Endothelial cell of umbilical vein (primary cell): Measurements from ENCODE around the gene SYCP3. TPM values are rescaled to one million over a fixed set of nuclear protein-coding genes. Genes with fewer than 3 reads are reported as not detected.

ENCODE experiments used
- BruUV-seq: library from RNA; stranded (reverse); fragments of 400-500 nt; replicated peaks from 2 replicates; lab custom pipeline; 2021; lab: Mats Ljungman, UMichigan
- CTCF ChIA-PET: fragments of 300-600, 350-600 bp; sonication (Branson Sonifier 250); formaldehyde crosslinking; loops from one replicate; lab custom pipeline; 2021; ENCODE audit warnings: antibody characterized with exemption, inconsistent platforms; lab: Charles Lee
- POLR2A ChIA-PET: fragments of 300-600, 350-600 bp; sonication (Branson Sonifier 250); formaldehyde crosslinking; loops from one replicate; lab custom pipeline; 2021; ENCODE audit warnings: antibody characterized with exemption, inconsistent platforms; lab: Charles Lee
- DNase-seq: peaks from one replicate; pipeline ENCODE4 v3.0.0-alpha.2; 2011; ENCODE audit warnings: low read depth, low spot score
- FAIRE-seq: peaks from 2 replicates; lab custom pipeline; 2011; peaks lifted over from hg19 to GRCh38; lab: Jason Lieb, UNC
- H2AFZ ChIP-seq: 2 replicates; pipeline ENCODE4 v1.6.0; 2012; ENCODE audit warnings: low read depth, low read length, control low read depth, inconsistent platforms
- H3K27ac ChIP-seq: 2 replicates; pipeline ENCODE4 v1.5.1; 2011; ENCODE audit warnings: low read depth, mild to moderate bottlenecking, control low read depth, low read length, moderate library complexity; ENCODE audit not compliant: insufficient read depth
- H3K27me3 ChIP-seq, 2 experiments: 2 replicates each; pipeline versions ENCODE4 v1.6.0 to v1.6.1; 2011; ENCODE audit warnings: low read length in 2 of 2, mixed read lengths in 1 of 2; ENCODE audit not compliant: control insufficient read depth in 2 of 2, insufficient read depth in 2 of 2
- H3K36me3 ChIP-seq, 2 experiments: 2 replicates in 1 of 2; 3 replicates in 1 of 2; pipeline ENCODE4 v1.5.1; 2011; ENCODE audit warnings: low read length in 2 of 2, mild to moderate bottlenecking in 1 of 2, moderate library complexity in 1 of 2; ENCODE audit not compliant: control insufficient read depth in 2 of 2, insufficient read depth in 2 of 2; ENCODE audit errors: extremely low read depth in 1 of 2
- H3K4me1 ChIP-seq: 3 replicates; pipeline ENCODE4 v1.5.1; 2011; ENCODE audit warnings: mild to moderate bottlenecking, low read length; ENCODE audit not compliant: control insufficient read depth, insufficient read depth; ENCODE audit errors: extremely low read depth
- H3K4me2 ChIP-seq: 2 replicates; pipeline ENCODE4 v1.6.1; 2011; ENCODE audit warnings: low read length, control low read depth, mixed read lengths; ENCODE audit not compliant: insufficient read depth
- H3K4me3 ChIP-seq, 3 experiments: fragments of 200-600 bp in 1 of 3; sonication (generic), shearing (Covaris generic) in 1 of 3; replicated peaks in 1 of 3; 2 replicates each; pipeline ENCODE4 v1.5.1; 2011 to 2016; ENCODE audit warnings: control low read depth in 3 of 3, low read length in 3 of 3, mild to moderate bottlenecking in 2 of 3, inconsistent platforms in 1 of 3, low read depth in 1 of 3, moderate library complexity in 1 of 3; ENCODE audit not compliant: insufficient read depth in 1 of 3
- H3K79me2 ChIP-seq: 2 replicates; pipeline ENCODE4 v1.6.0; 2012; ENCODE audit warnings: low read length, inconsistent platforms; ENCODE audit not compliant: control insufficient read depth, insufficient read depth
- H3K9ac ChIP-seq: replicated peaks from 2 replicates; pipeline ENCODE3; 2011; ENCODE audit warnings: low read length, control low read depth; ENCODE audit not compliant: insufficient read depth; ENCODE audit errors: extremely low read depth
- H3K9me1 ChIP-seq: replicated peaks from 3 replicates; pipeline ENCODE4 v1.6.0; 2011; ENCODE audit warnings: mild to moderate bottlenecking, low read length; ENCODE audit not compliant: control insufficient read depth, insufficient read depth; ENCODE audit errors: extremely low read depth
- H3K9me3 ChIP-seq: replicated peaks from 2 replicates; pipeline ENCODE4 v1.5.1; 2012; ENCODE audit warnings: low read length, inconsistent platforms; ENCODE audit not compliant: control insufficient read depth, insufficient read depth
- H4K20me1 ChIP-seq: replicated peaks from 2 replicates; pipeline ENCODE3; 2011; ENCODE audit warnings: mild to moderate bottlenecking, low read length; ENCODE audit not compliant: control insufficient read depth, insufficient read depth; ENCODE audit errors: extremely low read depth
- CTCF ChIP-seq, 2 donors: IDR thresholded peaks; 1 replicate in 1 of 2; 2 replicates in 1 of 2; pipeline ENCODE4 v1.5.1; 2011; ENCODE audit warnings: low read length in 2 of 2, mild to moderate bottlenecking in 2 of 2, moderate library complexity in 2 of 2, control low read depth in 1 of 2, inconsistent platforms in 1 of 2, low read depth in 1 of 2; ENCODE audit not compliant: insufficient read depth in 1 of 2; ENCODE audit errors: extremely low read depth in 1 of 2
- EZH2 ChIP-seq: IDR thresholded peaks from 2 replicates; pipeline ENCODE4 v1.6.1; 2012; ENCODE audit warnings: borderline replicate concordance, low read depth, mild to moderate bottlenecking, moderate library complexity, low read length, inconsistent platforms; ENCODE audit not compliant: severe bottlenecking
- FOS ChIP-seq: IDR thresholded peaks from 2 replicates; pipeline ENCODE4 v1.6.1; 2011; ENCODE audit warnings: mild to moderate bottlenecking, low read length, moderate library complexity, borderline replicate concordance; ENCODE audit not compliant: insufficient read depth
- GATA2 ChIP-seq: IDR thresholded peaks from 2 replicates; pipeline ENCODE4 v1.7.0; 2011; ENCODE audit warnings: low read depth, mild to moderate bottlenecking, moderate library complexity, mixed read lengths, low read length; ENCODE audit not compliant: insufficient read length, insufficient read depth
- JUN ChIP-seq: IDR thresholded peaks from 2 replicates; pipeline ENCODE4 v1.6.1; 2011; ENCODE audit warnings: borderline replicate concordance, low read depth; ENCODE audit not compliant: insufficient read length, insufficient read depth
- MAX ChIP-seq: IDR thresholded peaks from 2 replicates; pipeline ENCODE4 v1.6.1; 2011; ENCODE audit not compliant: insufficient read depth, insufficient read length
- MYC ChIP-seq: IDR thresholded peaks from one replicate; pipeline ENCODE4 v1.6.1; 2011; ENCODE audit warnings: mild to moderate bottlenecking, low read depth, low read length
- POLR2A ChIP-seq: IDR thresholded peaks from 2 replicates; pipeline ENCODE4 v1.6.1; 2012; ENCODE audit warnings: low read depth, mild to moderate bottlenecking, control low read depth, low read length
- POLR2AphosphoS5 ChIP-seq: IDR thresholded peaks from 2 replicates; pipeline ENCODE4 v1.6.1; 2012; ENCODE audit warnings: low read depth, mild to moderate bottlenecking, control low read depth, low read length, moderate library complexity; ENCODE audit not compliant: insufficient read depth
- dilution Hi-C: fragments of 300-500 bp; cut with MboI; formaldehyde crosslinking; loops from one replicate; pipeline ENCODE4 v1.15.0; 2019; ENCODE audit warnings: low sequenced_read_pairs; ENCODE audit not compliant: extremely low pct_ligation_motif_present
- intact Hi-C: fragments of 100-400 bp; cut with micrococcal nuclease; formaldehyde crosslinking; loops from one replicate; pipeline ENCODE4 v1.10.0; 2022
- polyA plus RNA-seq, 4 experiments: library from polyadenylated mRNA; depleted of rRNA in 3 of 4; stranded (reverse) in 3 of 4; unstranded in 1 of 4; fragments of >200 nt; gene quantifications; 2 replicates each; pipeline versions ENCODE4 v1.2.1 to v1.2.3, GENCODE V29; 2011 to 2012; ENCODE audit warnings: missing spikeins in 1 of 4
- total RNA-seq: library from RNA; stranded (reverse); gene quantifications from 2 replicates; pipeline ENCODE4 v1.2.3, GENCODE V29; 2021

SYCP3 gene
- total and polyA plus RNA-seq, 2 donors (not counting 3 experiments of a cell fraction or from before 2014, with no cell fraction given): 0.29 TPM; not detected in 1

- CTCF ChIA-PET: interaction anchor here (0.6 kb wide), 1 partner anchor 49 kb away, joined by 3 read pairs; no protein-coding TSS in a partner anchor
- intact Hi-C loops (no loop called here), dilution Hi-C loops (no loop called here)
- no peaks in the 10 kb centered on the region for H4K20me1 ChIP-seq
- H3K9ac ChIP-seq: no peak overlapping the region
- no TSS peak for BruUV-seq
- no peak overlapping the region for H3K4me2 ChIP-seq
- H3K9me1 ChIP-seq: no peaks in the 10 kb centered on the region
- no peaks in the 10 kb centered on the region for H3K27me3 ChIP-seq
- H3K9me3 ChIP-seq: no peaks in the 10 kb centered on the region
- FAIRE-seq (no peak), DNase-seq (no peak)
- H3K27ac ChIP-seq: no peak overlapping the region
- H3K4me1 ChIP-seq: no peaks in the 10 kb centered on the region
- H3K4me3 ChIP-seq: no peak overlapping the region
- TF ChIP-seq MAX (no peak), JUN (no peak), GATA2 (no peak), POLR2A (no peak), CTCF (IDR thresholded peaks at IDR 0.05; ENCODE audit: extremely low read depth in 1 of 2, insufficient read depth in 1 of 2, low read depth in 1 of 2, low read length in 2 of 2) (no peak), MYC (no peak), POLR2AphosphoS5 (no peak), FOS (no peak), EZH2 (no peak)
- H2AFZ ChIP-seq: no peak overlapping the region
- H3K79me2 ChIP-seq: peaks cover 12% of the 10 kb centered on the region
- POLR2A ChIA-PET: no interaction called here
- no peaks in the 10 kb centered on the region for H3K36me3 ChIP-seq
Observed at GRCh38 chr12:101710288-101710687, 29.0 kb downstream of the SYCP3 start.
